GM12873 (cell line): ENCODE results near the gene NKAIN2.

ENCODE experiments used
- TF ChIP-seq, protein P1 (sequence below): IDR thresholded peaks from 2 replicates; pipeline ENCODE4 v1.5.1; 2012; ENCODE audit warnings: low read depth, mild to moderate bottlenecking, moderate library complexity, low read length, control low read depth; ENCODE audit not compliant: insufficient read depth; ENCODE audit errors: missing control alignments

NKAIN2 gene

DNA sequence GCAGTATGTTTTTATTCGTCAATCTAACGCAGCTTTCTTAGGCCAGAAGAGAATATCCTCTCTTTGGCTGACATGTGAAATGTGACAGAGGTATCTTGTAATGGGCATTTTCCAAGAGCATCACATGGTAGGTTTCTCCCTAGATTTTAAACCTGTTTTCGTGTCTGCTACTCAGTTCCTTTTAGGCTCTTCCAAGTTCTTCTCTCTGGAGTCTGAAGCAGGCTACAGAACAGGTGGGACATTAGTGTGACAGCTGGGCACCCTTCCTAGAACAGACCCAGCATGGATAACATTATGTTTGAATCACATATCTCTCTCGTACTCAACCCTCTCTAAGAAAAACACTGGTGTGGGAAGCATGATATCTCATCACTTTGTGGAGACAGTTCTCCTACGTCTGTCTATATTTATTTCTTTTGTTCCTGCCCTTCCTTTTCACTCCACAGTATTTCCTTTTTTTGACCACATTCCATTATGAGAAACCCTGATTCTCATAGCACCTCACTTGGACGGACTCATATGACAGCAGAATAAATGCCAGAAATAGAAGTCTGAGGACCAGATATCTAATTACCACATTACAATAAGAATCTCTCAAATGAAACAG is 263.4 kb downstream of the NKAIN2 start:
- TF ChIP-seq, protein P1, sequence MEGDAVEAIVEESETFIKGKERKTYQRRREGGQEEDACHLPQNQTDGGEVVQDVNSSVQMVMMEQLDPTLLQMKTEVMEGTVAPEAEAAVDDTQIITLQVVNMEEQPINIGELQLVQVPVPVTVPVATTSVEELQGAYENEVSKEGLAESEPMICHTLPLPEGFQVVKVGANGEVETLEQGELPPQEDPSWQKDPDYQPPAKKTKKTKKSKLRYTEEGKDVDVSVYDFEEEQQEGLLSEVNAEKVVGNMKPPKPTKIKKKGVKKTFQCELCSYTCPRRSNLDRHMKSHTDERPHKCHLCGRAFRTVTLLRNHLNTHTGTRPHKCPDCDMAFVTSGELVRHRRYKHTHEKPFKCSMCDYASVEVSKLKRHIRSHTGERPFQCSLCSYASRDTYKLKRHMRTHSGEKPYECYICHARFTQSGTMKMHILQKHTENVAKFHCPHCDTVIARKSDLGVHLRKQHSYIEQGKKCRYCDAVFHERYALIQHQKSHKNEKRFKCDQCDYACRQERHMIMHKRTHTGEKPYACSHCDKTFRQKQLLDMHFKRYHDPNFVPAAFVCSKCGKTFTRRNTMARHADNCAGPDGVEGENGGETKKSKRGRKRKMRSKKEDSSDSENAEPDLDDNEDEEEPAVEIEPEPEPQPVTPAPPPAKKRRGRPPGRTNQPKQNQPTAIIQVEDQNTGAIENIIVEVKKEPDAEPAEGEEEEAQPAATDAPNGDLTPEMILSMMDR: no peak

DNA sequence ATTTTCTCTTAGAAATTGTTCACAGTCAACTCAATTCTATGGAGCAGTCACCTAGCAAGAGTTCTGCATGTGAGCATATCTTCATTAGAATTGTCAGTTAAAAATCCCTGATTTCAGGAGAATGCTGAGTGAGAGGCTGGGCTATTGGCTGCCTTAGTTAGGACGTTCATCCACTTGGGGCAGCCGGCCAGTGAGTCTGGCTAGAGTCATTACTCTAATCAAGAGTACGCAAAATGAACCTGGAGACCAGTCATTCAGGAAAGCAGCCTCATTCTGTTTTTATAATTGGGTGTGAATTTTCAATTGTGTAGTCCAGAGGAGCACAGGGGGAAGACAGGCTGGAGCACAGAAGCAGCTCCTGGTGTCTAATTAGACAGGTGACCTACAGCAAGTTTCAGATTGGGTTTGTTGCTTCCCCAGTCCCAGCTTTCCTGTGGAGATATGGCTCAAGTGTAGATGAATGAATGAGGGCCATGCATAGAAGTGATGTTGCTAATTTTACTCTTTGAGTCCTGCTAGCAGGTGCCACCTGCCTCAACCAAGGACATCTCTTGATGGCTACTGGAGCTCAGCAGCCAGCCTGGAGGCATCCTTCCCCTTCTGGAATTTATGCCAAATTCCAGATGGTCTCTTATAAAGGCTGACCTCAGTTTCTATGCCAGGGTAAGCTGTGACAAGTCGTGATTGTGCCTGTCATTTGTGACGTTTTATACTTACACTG is 265.7 kb downstream of the NKAIN2 start:
- TF ChIP-seq, protein P1: no peak

DNA sequence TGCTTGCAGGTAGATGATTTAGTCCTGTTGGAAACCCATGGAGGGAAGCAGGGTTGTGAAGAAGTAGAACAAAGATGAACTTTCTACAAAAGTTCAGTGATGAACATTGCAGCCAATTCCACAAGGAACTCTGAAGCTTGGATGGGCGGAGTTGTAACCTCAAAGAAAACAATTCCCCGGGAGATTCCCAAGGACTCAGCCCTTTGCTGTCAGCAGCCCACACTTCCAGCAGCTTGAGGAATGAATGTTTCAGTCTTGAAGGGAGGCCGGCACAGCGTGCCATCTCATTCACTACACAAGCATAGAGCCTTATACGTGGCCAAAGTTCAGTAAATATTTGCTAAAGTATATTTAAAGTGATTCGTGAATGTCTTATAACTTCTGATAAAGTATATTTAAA is 269.4 kb downstream of the NKAIN2 start:
- TF ChIP-seq, protein P1: no peak

DNA sequence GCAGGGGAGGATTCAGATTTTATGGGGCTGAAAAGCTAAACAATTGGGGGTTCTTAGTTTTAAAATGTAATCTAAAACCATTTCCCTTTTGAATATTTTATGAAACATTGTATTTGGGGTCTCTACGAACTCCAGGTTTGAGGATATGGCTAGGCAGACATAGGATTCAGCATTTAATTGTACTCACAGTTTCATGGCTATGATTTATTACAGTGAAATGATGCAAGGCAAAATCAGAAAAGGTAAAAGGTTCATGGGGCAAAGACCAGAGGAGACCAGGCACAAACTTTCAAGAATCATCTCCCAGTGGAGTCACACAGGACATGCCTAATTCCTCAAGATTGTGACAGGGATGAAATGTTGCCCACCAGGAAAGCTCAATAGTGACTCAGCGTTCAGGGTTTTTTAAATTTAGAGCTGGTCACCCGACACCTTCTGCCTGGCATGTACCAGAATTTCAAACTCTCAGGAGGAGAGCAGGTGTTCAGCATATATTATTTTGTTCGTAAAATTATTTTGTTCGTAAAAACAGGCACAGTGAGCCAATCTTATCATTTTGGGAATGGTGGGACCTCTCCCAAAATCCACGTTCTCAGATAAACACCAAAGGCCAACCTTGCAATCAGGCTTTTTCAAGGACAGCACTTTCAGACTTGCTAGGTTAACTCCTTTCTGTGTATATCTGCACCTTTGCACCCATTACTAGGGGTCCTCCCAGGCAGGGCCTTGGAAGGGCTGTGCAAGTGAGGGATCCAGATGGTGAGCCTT is 270.3 kb downstream of the NKAIN2 start:
- TF ChIP-seq, protein P1: no peak

DNA sequence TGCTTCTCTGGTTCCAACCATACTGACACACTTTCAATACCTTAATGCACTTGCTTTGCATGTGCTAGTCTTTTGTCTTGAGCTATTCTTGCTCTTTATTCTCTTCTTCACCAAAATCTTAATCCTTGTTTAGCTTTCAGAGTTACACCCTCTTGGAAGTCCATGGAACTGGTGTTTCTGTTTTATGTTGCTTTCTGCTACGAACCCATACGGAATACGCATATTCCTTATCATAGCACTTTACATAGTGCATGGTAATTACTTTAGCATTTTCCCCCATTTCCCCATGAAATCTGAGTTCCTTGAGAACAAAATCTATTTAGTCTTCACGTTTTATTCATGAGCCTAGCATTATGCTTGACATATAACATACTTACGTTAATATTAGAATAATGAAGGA is 270.9 kb downstream of the NKAIN2 start:
- TF ChIP-seq, protein P1: no peak

DNA sequence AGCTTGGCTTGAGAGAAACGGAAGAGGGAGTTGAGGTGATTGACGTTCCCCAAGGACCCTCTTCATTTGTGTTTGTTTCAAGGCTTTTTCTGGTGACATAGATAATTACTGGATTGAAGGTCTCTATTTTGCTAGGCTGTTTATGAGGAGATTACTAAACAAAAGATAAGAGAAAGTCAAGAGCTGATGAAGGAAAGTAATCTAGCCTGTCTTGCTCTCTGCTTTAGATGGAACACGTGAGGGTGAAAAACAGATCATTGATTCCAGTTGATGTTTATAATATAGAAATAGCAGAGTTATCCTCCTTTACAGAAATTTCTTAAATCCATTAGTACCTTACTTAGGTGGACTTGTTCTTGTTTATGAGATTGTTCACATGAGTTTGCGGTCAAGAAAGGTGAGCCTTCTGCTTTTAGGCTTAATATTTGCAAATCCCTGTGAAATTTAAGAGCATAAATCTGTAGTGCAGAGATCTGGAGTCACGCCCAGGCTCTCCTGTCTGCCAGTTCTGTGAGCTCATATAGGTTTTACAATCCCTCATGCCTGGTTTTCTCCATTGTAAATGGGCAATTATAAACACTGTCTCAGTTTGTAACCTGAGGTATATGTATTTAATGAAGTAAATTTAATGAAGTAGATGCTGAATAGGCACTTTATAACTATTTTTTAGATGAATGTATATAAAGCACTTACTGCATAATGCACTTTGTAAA is 272.8 kb downstream of the NKAIN2 start:
- TF ChIP-seq, protein P1: no peak

DNA sequence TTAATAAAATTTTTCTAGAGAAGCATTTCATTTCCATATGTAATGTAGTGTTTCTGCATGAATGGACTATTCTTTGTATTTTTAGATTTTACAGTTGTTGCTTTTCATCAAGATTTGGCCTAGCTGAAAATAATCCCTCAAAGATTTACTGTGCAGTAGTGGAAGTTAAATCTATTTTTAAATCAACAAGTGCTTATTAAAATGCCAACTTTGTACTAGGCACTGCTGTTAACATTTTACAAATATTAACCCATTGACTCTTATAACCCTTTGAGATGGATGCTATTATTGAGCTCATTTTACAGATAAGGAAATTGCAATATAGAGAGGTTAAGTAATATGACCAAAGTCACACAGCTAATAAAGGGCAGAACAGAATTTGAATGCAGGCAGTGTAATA is 274.5 kb downstream of the NKAIN2 start:
- TF ChIP-seq, protein P1: no peak
